Right atrium auricular region (tissue), 2 donors: Measurements from ENCODE around the gene PRDM2. TPM values are rescaled to one million over a fixed set of nuclear protein-coding genes. Genes with fewer than 3 reads are reported as not detected.

Source experiments
- DNase-seq: peaks from one replicate; pipeline ENCODE4 v3.0.0-alpha.2; 2019; ENCODE audit warnings: low spot score
- H3K27ac ChIP-seq, 2 donors: fragments of 200-600 bp; sonication (generic); 1 replicate in 1 of 2; 2 replicates in 1 of 2; pipeline ENCODE4 v1.5.1; 2016 to 2019
- H3K27me3 ChIP-seq, 2 donors: fragments of 200-600 bp; sonication (generic); one replicate each; pipeline versions ENCODE4 v1.5.1 to v1.6.0; 2017 to 2019
- H3K36me3 ChIP-seq: fragments of 200-600 bp; sonication (generic); one replicate; pipeline ENCODE4 v1.5.1; 2016
- H3K4me1 ChIP-seq, 2 donors: fragments of 200-600 bp; sonication (generic); one replicate each; pipeline versions ENCODE4 v1.5.1 to v1.6.0; 2017 to 2019
- H3K4me3 ChIP-seq, 2 donors: fragments of 200-600 bp; sonication (generic); 1 replicate in 1 of 2; 2 replicates in 1 of 2; pipeline ENCODE4 v1.5.1; 2017 to 2019; ENCODE audit warnings: mild to moderate bottlenecking in 1 of 2, moderate library complexity in 1 of 2
- H3K9me3 ChIP-seq, 2 donors: fragments of 200-600 bp; sonication (generic); one replicate each; pipeline ENCODE4 v1.5.1; 2019
- total RNA-seq, 2 donors: library from RNA; depleted of rRNA; stranded (reverse); fragments of >200 nt; gene quantifications; one replicate each; pipeline ENCODE4 v1.1.0, GENCODE V29; 2016
- TF ChIP-seq, protein P1 (sequence below), 2 donors: fragments of 200-600 bp; sonication (generic); IDR thresholded peaks; one replicate each; pipeline ENCODE4 v1.5.1; 2019; ENCODE audit warnings: antibody characterized with exemption in 2 of 2

The PRDM2 gene
- total RNA-seq, 2 donors from 2014 or later, result 20.5 to 22.8 TPM

DNA sequence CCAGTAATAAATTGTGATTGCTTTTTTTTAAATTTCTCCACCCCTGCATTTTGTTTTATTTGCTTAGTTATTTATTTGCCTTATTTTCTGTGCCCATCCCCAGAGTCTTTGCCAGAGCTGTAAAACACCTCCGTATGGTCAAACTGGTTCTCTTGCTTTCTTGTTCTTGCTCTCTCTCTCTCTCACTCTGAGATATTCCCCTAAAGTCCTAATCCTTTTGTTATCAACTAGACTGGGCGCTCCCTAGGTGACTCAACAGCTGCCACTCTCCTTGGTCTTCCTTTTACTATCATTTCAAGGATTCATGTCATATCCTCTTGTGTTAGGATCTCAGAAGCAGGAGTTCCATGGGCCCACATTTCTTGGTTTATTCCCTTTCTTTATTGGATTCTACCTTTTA lies 160.0 kb downstream of the PRDM2 start:
- DNase-seq, result no peak
- TF ChIP-seq, protein P1, sequence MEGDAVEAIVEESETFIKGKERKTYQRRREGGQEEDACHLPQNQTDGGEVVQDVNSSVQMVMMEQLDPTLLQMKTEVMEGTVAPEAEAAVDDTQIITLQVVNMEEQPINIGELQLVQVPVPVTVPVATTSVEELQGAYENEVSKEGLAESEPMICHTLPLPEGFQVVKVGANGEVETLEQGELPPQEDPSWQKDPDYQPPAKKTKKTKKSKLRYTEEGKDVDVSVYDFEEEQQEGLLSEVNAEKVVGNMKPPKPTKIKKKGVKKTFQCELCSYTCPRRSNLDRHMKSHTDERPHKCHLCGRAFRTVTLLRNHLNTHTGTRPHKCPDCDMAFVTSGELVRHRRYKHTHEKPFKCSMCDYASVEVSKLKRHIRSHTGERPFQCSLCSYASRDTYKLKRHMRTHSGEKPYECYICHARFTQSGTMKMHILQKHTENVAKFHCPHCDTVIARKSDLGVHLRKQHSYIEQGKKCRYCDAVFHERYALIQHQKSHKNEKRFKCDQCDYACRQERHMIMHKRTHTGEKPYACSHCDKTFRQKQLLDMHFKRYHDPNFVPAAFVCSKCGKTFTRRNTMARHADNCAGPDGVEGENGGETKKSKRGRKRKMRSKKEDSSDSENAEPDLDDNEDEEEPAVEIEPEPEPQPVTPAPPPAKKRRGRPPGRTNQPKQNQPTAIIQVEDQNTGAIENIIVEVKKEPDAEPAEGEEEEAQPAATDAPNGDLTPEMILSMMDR (IDR thresholded peaks at IDR 0.05), result no peak

GRCh38 chr1:13864760-13865159 lies 164.8 kb downstream of the PRDM2 start:
- TF ChIP-seq, protein P1 (IDR thresholded peaks at IDR 0.05), result no peak
- H3K4me1 ChIP-seq, result no peaks in the 10 kb centered on the region
- no peak overlapping the region for H3K4me3 ChIP-seq
- H3K27me3 ChIP-seq, result no peaks in the 10 kb centered on the region
- no peak for DNase-seq
- H3K9me3 ChIP-seq, result no peaks in the 10 kb centered on the region
- H3K36me3 ChIP-seq, result no peaks in the 10 kb centered on the region
- H3K27ac ChIP-seq, result no peak overlapping the region

More for the DNA sequence above, 160.0 kb downstream of the PRDM2 start:
- no peaks in the 10 kb centered on the region for H3K4me1 ChIP-seq
- peaks cover 0 to 8% of the 10 kb centered on the region in 2 donors for H3K9me3 ChIP-seq
- no peaks in the 10 kb centered on the region for H3K36me3 ChIP-seq
- no peak overlapping the region for H3K4me3 ChIP-seq
- H3K27me3 ChIP-seq, result no peaks in the 10 kb centered on the region
- no peak overlapping the region for H3K27ac ChIP-seq

DNA sequence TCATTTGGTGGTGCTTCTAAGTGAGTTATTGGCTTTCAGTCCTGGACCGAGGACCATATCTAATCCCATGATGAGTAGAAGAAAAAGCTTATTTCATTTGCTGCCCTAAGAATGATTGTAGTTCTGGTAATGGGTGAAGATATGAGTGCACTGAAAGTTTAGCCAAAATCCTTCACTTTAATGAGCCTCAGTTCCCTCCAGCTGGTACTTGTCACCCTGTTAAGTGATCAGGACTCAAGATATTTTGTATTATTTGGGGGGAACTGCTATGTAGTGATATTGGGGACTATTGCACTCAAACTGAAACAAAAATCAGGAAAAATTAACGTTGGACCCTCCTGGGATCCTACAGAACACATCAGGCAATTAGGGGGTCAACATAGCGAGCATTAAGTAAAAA lies 165.9 kb downstream of the PRDM2 start:
- DNase-seq, result no peak
- TF ChIP-seq, protein P1 (IDR thresholded peaks at IDR 0.05), result no peak
- H3K27ac ChIP-seq, result no peak overlapping the region
- no peaks in the 10 kb centered on the region for H3K36me3 ChIP-seq
- H3K27me3 ChIP-seq, result no peaks in the 10 kb centered on the region
- no peaks in the 10 kb centered on the region for H3K9me3 ChIP-seq
- H3K4me1 ChIP-seq, result no peaks in the 10 kb centered on the region
- H3K4me3 ChIP-seq, result no peak overlapping the region

- Histone ChIP-seq H3K27me3 (no peaks in the 10 kb centered on the region), H3K9me3 (no peaks in the 10 kb centered on the region), H3K4me1 (no peaks in the 10 kb centered on the region), H3K27ac (no peak overlapping the region), H3K4me3 (no peak overlapping the region), H3K36me3 (no peaks in the 10 kb centered on the region)
- DNase-seq, result no peak
- TF ChIP-seq, protein P1 (IDR thresholded peaks at IDR 0.05), result no peak
These were observed 167.6 kb downstream of the PRDM2 start for GRCh38 chr1:13867603-13868002.

DNA sequence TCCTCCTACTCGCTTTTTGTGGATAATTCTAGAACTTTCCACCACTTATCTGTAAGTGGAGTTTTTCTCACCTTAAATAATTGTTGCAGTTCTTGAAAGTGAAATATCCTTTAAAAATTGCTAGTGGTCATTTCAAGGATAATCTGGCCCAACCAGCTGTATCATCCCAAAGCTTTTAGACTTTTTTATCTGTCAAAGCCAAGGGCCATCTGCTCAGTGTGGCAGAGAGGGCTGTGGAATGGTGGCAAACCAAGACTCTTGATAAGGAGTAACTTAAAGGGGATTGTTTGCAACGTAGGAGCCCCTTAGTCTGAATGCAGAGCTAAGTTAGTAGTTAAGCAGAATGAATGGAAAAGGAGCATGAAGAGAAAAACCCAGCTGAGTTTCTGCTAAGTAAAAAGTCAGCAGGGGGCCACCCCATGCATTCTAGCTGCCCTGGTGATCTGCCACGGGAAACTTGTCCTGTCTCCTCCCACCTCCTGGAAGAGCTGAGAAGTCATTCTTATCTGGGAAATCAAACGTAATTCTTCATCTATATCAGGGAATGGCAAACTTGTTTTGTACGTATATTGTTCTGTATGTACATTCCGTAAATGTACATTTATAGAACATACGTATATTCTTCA lies 169.3 kb downstream of the PRDM2 start:
- no peaks in the 10 kb centered on the region for H3K4me1 ChIP-seq

More for the DNA sequence above, 169.3 kb downstream of the PRDM2 start:
- no peaks in the 10 kb centered on the region for H3K36me3 ChIP-seq
- no peak for DNase-seq
- no peaks in the 10 kb centered on the region for H3K9me3 ChIP-seq
- H3K27ac ChIP-seq, result no peak overlapping the region
- TF ChIP-seq, protein P1 (IDR thresholded peaks at IDR 0.05), result no peak
- H3K27me3 ChIP-seq, result no peaks in the 10 kb centered on the region
- no peak overlapping the region for H3K4me3 ChIP-seq
